HG02970 (cell line): ENCODE data around the gene MTA1.

Experiments used
- ATAC-seq: cut with Tn5 transposase; IDR thresholded peaks from one replicate; pipeline ENCODE4 v1.9.1; 2021; ENCODE audit warnings: mild to moderate bottlenecking, moderate library complexity, moderate number of reproducible peaks; ENCODE audit not compliant: unreplicated experiment, low FRiP score

Gene MTA1

GRCh38 chr14:105503935-105504692, 84.5 kb downstream of the MTA1 start:
- ATAC-seq: no peak

- no peak for ATAC-seq
Measured at GRCh38 chr14:105505101-105505500, 85.5 kb downstream of the MTA1 start.

- ATAC-seq: no peak
Measured at GRCh38 chr14:105507247-105507646, 87.6 kb downstream of the MTA1 start.

GRCh38 chr14:105508069-105508468, 88.4 kb downstream of the MTA1 start:
- no peak for ATAC-seq

- ATAC-seq: no peak
Measured at GRCh38 chr14:105508601-105509000, 89.0 kb downstream of the MTA1 start.

- ATAC-seq: no peak
Measured at GRCh38 chr14:105517096-105517495, 97.5 kb downstream of the MTA1 start.

- ATAC-seq: no peak
Measured at GRCh38 chr14:105519946-105520698, 100.5 kb downstream of the MTA1 start.
